HepG2 (cell line): Measurements from ENCODE around the gene RINL. TPM values are rescaled to one million over a fixed set of nuclear protein-coding genes. Genes with fewer than 3 reads are reported as not detected.

Source experiments
- ATF4 ChIP-seq, 2 experiments: fragments of 450-650 bp in 1 of 2; sonication (generic) in 1 of 2; formaldehyde crosslinking; IDR thresholded peaks; 2 replicates each; pipeline versions ENCODE4 v1.5.0 to v1.8.0; 2020 to 2022; ENCODE audit warnings: mild to moderate bottlenecking in 1 of 2, missing genetic modification reagents in 1 of 2
- LBX2 ChIP-seq: sonication (generic); formaldehyde crosslinking; IDR thresholded peaks from 2 replicates; pipeline ENCODE4 v1.5.0; 2020; ENCODE audit warnings: missing genetic modification reagents, mild to moderate bottlenecking, borderline replicate concordance
- MBNL3 ChIP-seq: fragments of 250-450 bp; sonication (Bioruptor Pico); conservative IDR thresholded peaks from 2 replicates; pipeline ENCODE4 v1.8.0; 2022; ENCODE audit warnings: mild to moderate bottlenecking, inconsistent platforms
- PAX8 ChIP-seq: sonication (generic); formaldehyde crosslinking; IDR thresholded peaks from 2 replicates; pipeline ENCODE4 v1.8.0; 2022; ENCODE audit warnings: mild to moderate bottlenecking, missing genetic modification reagents, borderline replicate concordance
- SP5 ChIP-seq: IDR thresholded peaks from 2 replicates; pipeline ENCODE4 v1.6.1; 2016; ENCODE audit warnings: low read depth, borderline replicate concordance
- ZBTB10 ChIP-seq: sonication (generic); formaldehyde crosslinking; IDR thresholded peaks from 2 replicates; pipeline ENCODE4 v1.4.0; 2020; ENCODE audit warnings: missing genetic modification reagents, borderline replicate concordance
- ZBTB42 ChIP-seq: sonication (generic); formaldehyde crosslinking; IDR thresholded peaks from 2 replicates; pipeline ENCODE4 v1.5.0; 2020; ENCODE audit warnings: mild to moderate bottlenecking, missing genetic modification reagents
- ZNF549 ChIP-seq: sonication (generic); formaldehyde crosslinking; IDR thresholded peaks from 2 replicates; pipeline ENCODE4 v1.5.0; 2020; ENCODE audit warnings: missing genetic modification reagents
- ZNF550 ChIP-seq: sonication (generic); formaldehyde crosslinking; IDR thresholded peaks from 2 replicates; pipeline ENCODE4 v1.4.0; 2020; ENCODE audit warnings: mild to moderate bottlenecking, missing genetic modification reagents, borderline replicate concordance
- ZNF569 ChIP-seq: sonication (generic); formaldehyde crosslinking; IDR thresholded peaks from 2 replicates; pipeline ENCODE4 v1.5.0; 2020; ENCODE audit warnings: mild to moderate bottlenecking, missing genetic modification reagents, moderate library complexity, borderline replicate concordance
- ZNF570 ChIP-seq: sonication (generic); formaldehyde crosslinking; IDR thresholded peaks from 2 replicates; pipeline ENCODE4 v1.4.0; 2020; ENCODE audit warnings: mild to moderate bottlenecking, missing genetic modification reagents, borderline replicate concordance
- ZNF646 ChIP-seq: sonication (generic); formaldehyde crosslinking; IDR thresholded peaks from 2 replicates; pipeline ENCODE4 v1.9.0; 2021; ENCODE audit warnings: mild to moderate bottlenecking, missing genetic modification reagents
- ZNF816 ChIP-seq: sonication (generic); formaldehyde crosslinking; IDR thresholded peaks from 2 replicates; pipeline ENCODE4 v1.8.0; 2022; ENCODE audit warnings: missing genetic modification reagents, mild to moderate bottlenecking, borderline replicate concordance
- polyA plus RNA-seq, 8 experiments: library from polyadenylated mRNA; depleted of rRNA in 3 of 8; stranded (reverse) in 7 of 8; unstranded in 1 of 8; fragments of >200 nt; fragmentation: Illumina TruSeq in 4 of 8; extraction: Trizol in 4 of 8; gene quantifications; 2 replicates each; pipeline versions ENCODE4 v1.2.1 to v1.2.3, GENCODE V29; 2011 to 2016; ENCODE audit warnings: low read depth in 4 of 8, missing spikeins in 1 of 8, mixed read lengths in 1 of 8; ENCODE audit not compliant: insufficient read depth in 1 of 8
- total RNA-seq, 5 experiments: library from RNA; depleted of rRNA; stranded (reverse); fragments of >200 nt; fragmentation: Illumina TruSeq; extraction: Trizol; gene quantifications; 2 replicates each; pipeline ENCODE4 v1.2.3, GENCODE V29; 2016; ENCODE audit warnings: low read depth in 1 of 5

Gene RINL
- total and polyA plus RNA-seq, 2 of the 13 experiments (the other 11 are each of a cell fraction or from before 2014, with no cell fraction given): 11.4 to 18.0 TPM

GRCh38 chr19:38850976-38851621 lies 27.0 kb downstream of the RINL start (continued):
- TF ChIP-seq ZNF646 (CRISPR knock-in tag) (no peak; the same call in 1 of the 2 replicates), ZNF550 (CRISPR knock-in tag) (0 out of 2 replicates have a peak, but pooled peaks have one; percentile 30), ATF4 (CRISPR knock-in tag; IDR thresholded peaks at IDR 0.05) (no peak), PAX8 (CRISPR knock-in tag) (no peak), MBNL3 (no peak), ZBTB42 (CRISPR knock-in tag) (peak; percentile 73; the same call in 1 of the 2 replicates), ZBTB10 (CRISPR knock-in tag) (no peak), ZNF816 (CRISPR knock-in tag) (peak; percentile 90), SP5 (CRISPR knock-in tag) (0 out of 2 replicates have a peak, but pooled peaks have one; percentile 2), ZNF549 (CRISPR knock-in tag) (no peak), ZNF569 (no peak), LBX2 (CRISPR knock-in tag) (no peak), ZNF570 (CRISPR knock-in tag) (no peak)
